Osteoblast (primary cell): ENCODE results near the gene AK9. TPM values are rescaled to one million over a fixed set of nuclear protein-coding genes. Genes with fewer than 3 reads are reported as not detected.
"Not testable (repeated sequence)": the region's sequence is repeated elsewhere in the genome, so short reads cannot be mapped to it uniquely, and the experiment has no call there.

Source experiments
- DNase-seq: peaks from one replicate; pipeline ENCODE4 v3.0.0; 2011; ENCODE audit warnings: low spot score, mixed read lengths; ENCODE audit not compliant: insufficient read length; ENCODE audit errors: missing footprints
- H2AFZ ChIP-seq: 2 replicates; pipeline ENCODE4 v1.6.0; 2011; ENCODE audit warnings: mild to moderate bottlenecking, low read length
- H3K27ac ChIP-seq: 2 replicates; pipeline ENCODE4 v1.5.1; 2011; ENCODE audit warnings: mild to moderate bottlenecking, low read depth, low read length, moderate library complexity
- H3K27me3 ChIP-seq: 2 replicates; pipeline ENCODE4 v1.6.0; 2012; ENCODE audit warnings: mild to moderate bottlenecking, control low read depth, inconsistent platforms, low read length, moderate library complexity; ENCODE audit not compliant: insufficient read depth
- H3K36me3 ChIP-seq: 2 replicates; pipeline ENCODE4 v1.5.1; 2011; ENCODE audit warnings: mild to moderate bottlenecking, low read length, control low read depth, moderate library complexity; ENCODE audit not compliant: insufficient read depth
- H3K4me1 ChIP-seq: 2 replicates; pipeline ENCODE4 v1.5.1; 2011; ENCODE audit warnings: mild to moderate bottlenecking, low read length, control low read depth, moderate library complexity; ENCODE audit not compliant: insufficient read depth
- H3K4me2 ChIP-seq: 2 replicates; pipeline ENCODE4 v1.6.0; 2011; ENCODE audit warnings: mild to moderate bottlenecking, low read length; ENCODE audit not compliant: insufficient read depth
- H3K4me3 ChIP-seq: fragments of 200-600 bp; sonication (generic); 3 replicates; pipeline ENCODE4 v1.5.1; 2012; ENCODE audit warnings: mild to moderate bottlenecking, low read length, inconsistent platforms; ENCODE audit not compliant: insufficient read depth
- H3K79me2 ChIP-seq: 2 replicates; pipeline ENCODE4 v1.6.0; 2012; ENCODE audit warnings: mild to moderate bottlenecking, low read length, control low read depth, inconsistent platforms; ENCODE audit not compliant: insufficient read depth
- H3K9me3 ChIP-seq: 2 replicates; pipeline ENCODE4 v1.5.1; 2011; ENCODE audit warnings: low read depth, low read length, control low read depth
- H4K20me1 ChIP-seq: 2 replicates; pipeline ENCODE4 v1.6.0; 2012; ENCODE audit warnings: mild to moderate bottlenecking, low read length, control low read depth; ENCODE audit not compliant: insufficient read depth
- total RNA-seq: library from RNA; depleted of rRNA; stranded (reverse); fragments of >200 nt; gene quantifications from 2 replicates; pipeline ENCODE4 v1.2.3, GENCODE V29; 2012
- TF ChIP-seq, protein P1 (sequence below): IDR thresholded peaks from 2 replicates; pipeline ENCODE4 v1.5.1; 2011; ENCODE audit warnings: mild to moderate bottlenecking, low read depth, low read length, moderate library complexity; ENCODE audit errors: extremely low read depth

The AK9 gene
- total RNA-seq, 1 donor: 5.8 TPM

DNA sequence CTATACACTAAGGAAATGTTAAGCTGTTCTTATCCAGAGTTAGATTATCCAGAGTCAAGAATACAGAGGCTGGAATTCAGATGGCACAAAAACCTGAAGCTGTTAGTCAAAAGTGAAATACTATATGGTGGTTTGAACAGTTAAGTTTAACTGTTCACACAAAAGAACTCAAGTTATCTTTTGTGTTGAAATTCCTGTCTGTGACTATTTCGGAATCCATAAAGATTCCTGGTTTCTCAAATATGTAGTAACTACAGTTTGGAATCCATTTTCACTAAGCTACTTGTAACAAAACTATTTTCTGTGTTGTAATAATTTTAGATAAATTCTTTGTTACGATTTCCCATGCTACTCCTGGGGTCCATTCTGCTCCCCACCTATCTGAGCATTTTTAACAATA is 24.6 kb upstream of the AK9 start:
- Histone ChIP-seq H3K4me3 (no peak overlapping the region), H4K20me1 (peaks cover 13% of the 10 kb centered on the region), H3K4me1 (no peaks in the 10 kb centered on the region), H3K27me3 (no peaks in the 10 kb centered on the region), H2AFZ (no peak overlapping the region), H3K79me2 (peaks cover 17% of the 10 kb centered on the region), H3K4me2 (no peak overlapping the region), H3K27ac (no peak overlapping the region), H3K9me3 (no peaks in the 10 kb centered on the region), H3K36me3 (no peaks in the 10 kb centered on the region)
- peak; percentile 27 for DNase-seq
- TF ChIP-seq, protein P1, sequence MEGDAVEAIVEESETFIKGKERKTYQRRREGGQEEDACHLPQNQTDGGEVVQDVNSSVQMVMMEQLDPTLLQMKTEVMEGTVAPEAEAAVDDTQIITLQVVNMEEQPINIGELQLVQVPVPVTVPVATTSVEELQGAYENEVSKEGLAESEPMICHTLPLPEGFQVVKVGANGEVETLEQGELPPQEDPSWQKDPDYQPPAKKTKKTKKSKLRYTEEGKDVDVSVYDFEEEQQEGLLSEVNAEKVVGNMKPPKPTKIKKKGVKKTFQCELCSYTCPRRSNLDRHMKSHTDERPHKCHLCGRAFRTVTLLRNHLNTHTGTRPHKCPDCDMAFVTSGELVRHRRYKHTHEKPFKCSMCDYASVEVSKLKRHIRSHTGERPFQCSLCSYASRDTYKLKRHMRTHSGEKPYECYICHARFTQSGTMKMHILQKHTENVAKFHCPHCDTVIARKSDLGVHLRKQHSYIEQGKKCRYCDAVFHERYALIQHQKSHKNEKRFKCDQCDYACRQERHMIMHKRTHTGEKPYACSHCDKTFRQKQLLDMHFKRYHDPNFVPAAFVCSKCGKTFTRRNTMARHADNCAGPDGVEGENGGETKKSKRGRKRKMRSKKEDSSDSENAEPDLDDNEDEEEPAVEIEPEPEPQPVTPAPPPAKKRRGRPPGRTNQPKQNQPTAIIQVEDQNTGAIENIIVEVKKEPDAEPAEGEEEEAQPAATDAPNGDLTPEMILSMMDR: no peak

DNA sequence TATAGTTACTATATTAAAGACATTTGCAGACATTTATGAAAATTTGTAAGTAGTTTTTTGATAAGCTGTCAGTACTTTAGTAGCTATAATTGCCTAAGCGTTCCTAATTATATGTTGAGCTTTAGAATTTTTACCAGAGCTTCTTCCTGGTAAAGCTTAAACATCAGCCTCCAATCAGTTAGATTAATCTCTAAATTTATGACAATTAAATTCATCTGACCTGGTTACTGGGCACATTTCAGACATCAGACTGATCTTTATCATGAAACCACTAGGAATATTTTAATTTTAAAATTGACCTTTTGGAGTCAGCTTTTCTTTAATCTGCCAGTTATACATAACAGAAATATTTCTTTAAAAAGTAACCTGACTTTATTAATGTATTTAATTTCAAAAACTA is 23.6 kb upstream of the AK9 start:
- Histone ChIP-seq H3K27me3 (no peaks in the 10 kb centered on the region), H3K4me2 (no peak overlapping the region), H3K9me3 (no peaks in the 10 kb centered on the region), H3K36me3 (no peaks in the 10 kb centered on the region), H3K4me3 (no peak overlapping the region), H3K4me1 (no peaks in the 10 kb centered on the region), H3K79me2 (peaks cover 23% of the 10 kb centered on the region), H3K27ac (no peak overlapping the region), H2AFZ (no peak overlapping the region), H4K20me1 (peaks cover 13% of the 10 kb centered on the region)
- TF ChIP-seq, protein P1: no peak
- no peak for DNase-seq

DNA sequence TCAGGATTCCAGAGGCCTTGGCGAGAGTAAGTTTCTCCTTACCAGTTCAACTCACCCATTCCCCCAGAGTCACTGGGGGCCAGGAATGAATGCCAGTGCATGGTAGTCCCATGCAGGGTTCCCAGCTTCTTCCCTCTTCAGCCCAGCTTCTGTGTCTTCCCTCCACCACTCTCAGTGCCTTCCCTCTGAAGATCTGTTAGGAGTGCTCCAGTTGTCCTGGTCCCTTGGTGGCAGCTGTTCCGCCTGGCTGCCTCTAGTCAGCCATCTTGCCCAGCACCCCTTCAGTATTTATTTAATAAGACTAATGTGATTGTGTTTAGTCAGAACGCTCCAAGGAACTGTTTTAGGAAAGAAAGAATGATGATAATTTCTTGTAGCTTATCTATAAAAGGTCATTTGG is 23.2 kb upstream of the AK9 start:
- peaks cover 13% of the 10 kb centered on the region for H4K20me1 ChIP-seq
- no peaks in the 10 kb centered on the region for H3K4me1 ChIP-seq
- peaks cover 25% of the 10 kb centered on the region for H3K79me2 ChIP-seq
- no peak overlapping the region for H3K4me3 ChIP-seq
- H3K9me3 ChIP-seq: no peaks in the 10 kb centered on the region
- H3K36me3 ChIP-seq: no peaks in the 10 kb centered on the region
- H3K27ac ChIP-seq: no peak overlapping the region
- no peaks in the 10 kb centered on the region for H3K27me3 ChIP-seq
- no peak overlapping the region for H3K4me2 ChIP-seq
- TF ChIP-seq, protein P1: no peak
- DNase-seq: no peak
- no peak overlapping the region for H2AFZ ChIP-seq

DNA sequence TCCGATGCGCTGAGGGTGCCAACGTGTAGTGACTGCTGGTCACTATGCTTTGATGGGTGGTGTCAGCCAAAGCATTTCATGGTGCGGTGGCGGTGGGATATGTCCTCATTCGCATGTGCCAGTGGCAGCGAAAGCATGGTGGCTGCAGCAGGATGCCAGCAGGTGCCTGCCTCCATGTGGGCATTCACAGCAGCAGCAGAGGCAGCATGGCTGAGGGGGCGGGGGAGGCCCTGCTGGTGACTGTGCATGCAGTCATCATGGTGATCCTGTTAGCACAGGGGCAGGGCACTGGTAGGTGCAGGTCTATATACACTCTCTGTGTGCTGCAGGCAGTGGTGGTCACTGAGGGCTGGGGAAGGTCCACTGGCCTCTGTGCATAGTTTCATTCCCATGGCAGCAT is 22.1 kb upstream of the AK9 start:
- H3K4me2 ChIP-seq: no peak overlapping the region
- H3K36me3 ChIP-seq: no peaks in the 10 kb centered on the region
- no peaks in the 10 kb centered on the region for H3K27me3 ChIP-seq
- no peak overlapping the region for H3K27ac ChIP-seq
- H3K4me3 ChIP-seq: no peak overlapping the region
- peaks cover 13% of the 10 kb centered on the region for H4K20me1 ChIP-seq
- no peaks in the 10 kb centered on the region for H3K4me1 ChIP-seq
- TF ChIP-seq, protein P1: no peak
- peak; percentile 49 for DNase-seq
- no peak overlapping the region for H2AFZ ChIP-seq
- H3K9me3 ChIP-seq: no peaks in the 10 kb centered on the region
- H3K79me2 ChIP-seq: peaks cover 28% of the 10 kb centered on the region

DNA sequence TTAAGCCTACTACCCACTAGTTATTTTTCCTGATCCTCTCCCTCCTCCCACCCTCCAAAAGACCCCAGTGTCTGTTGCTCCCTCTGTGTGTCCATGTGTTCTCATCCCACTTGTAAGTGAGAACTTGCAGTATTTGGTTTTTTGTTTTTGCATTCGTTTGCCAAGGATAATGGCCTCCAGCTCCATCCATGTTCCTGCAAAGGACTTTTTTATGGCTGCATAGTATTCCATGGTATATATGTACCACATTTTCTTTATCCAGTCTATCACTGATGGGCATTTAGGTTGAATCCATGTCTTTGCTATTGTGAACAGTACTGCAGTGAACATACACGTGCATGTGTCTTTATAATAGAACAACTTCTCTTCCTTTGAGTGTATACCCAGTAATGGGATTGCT is 17.1 kb upstream of the AK9 start:
- H3K27ac ChIP-seq, H3K9me3 ChIP-seq, H3K4me2 ChIP-seq, H3K36me3 ChIP-seq, DNase-seq, H3K4me3 ChIP-seq, H3K27me3 ChIP-seq, H2AFZ ChIP-seq, H3K4me1 ChIP-seq: not testable (repeated sequence)
- Histone ChIP-seq H4K20me1 (peaks cover 13% of the 10 kb centered on the region), H3K79me2 (peaks cover 32% of the 10 kb centered on the region)
